GM19023 (cell line): ENCODE results near the gene SGCD.

Experiments
- ATAC-seq: cut with Tn5 transposase; IDR thresholded peaks from one replicate; pipeline ENCODE4 v1.9.1; 2021; ENCODE audit warnings: mild to moderate bottlenecking, moderate library complexity; ENCODE audit not compliant: unreplicated experiment

The SGCD gene

GRCh38 chr5:156755421-156756087, 428.6 kb downstream of the SGCD start:
- no peak for ATAC-seq

- no peak for ATAC-seq
Measured at GRCh38 chr5:156758011-156758791, 431.2 kb downstream of the SGCD start.

GRCh38 chr5:156759156-156759555, 432.2 kb downstream of the SGCD start:
- no peak for ATAC-seq

- no peak for ATAC-seq
Measured at GRCh38 chr5:156762771-156763170, 435.8 kb downstream of the SGCD start.

GRCh38 chr5:156764176-156764971, 437.4 kb downstream of the SGCD start:
- no peak for ATAC-seq

- ATAC-seq = no peak
Measured at GRCh38 chr5:156774273-156774672, 447.3 kb downstream of the SGCD start.

GRCh38 chr5:156778139-156778706, 451.3 kb downstream of the SGCD start:
- ATAC-seq = no peak

- ATAC-seq = no peak
Measured at GRCh38 chr5:156778752-156779151, 451.8 kb downstream of the SGCD start.

GRCh38 chr5:156779436-156779835, 452.5 kb downstream of the SGCD start:
- ATAC-seq = no peak

GRCh38 chr5:156783092-156783491, 456.1 kb downstream of the SGCD start:
- ATAC-seq = no peak

GRCh38 chr5:156794687-156795086, 467.7 kb downstream of the SGCD start:
- ATAC-seq = no peak

- no peak for ATAC-seq
Measured at GRCh38 chr5:156798201-156798600, 471.2 kb downstream of the SGCD start.

- no peak for ATAC-seq
Measured at GRCh38 chr5:156799171-156799570, 472.2 kb downstream of the SGCD start.

GRCh38 chr5:156800929-156801328, 474.0 kb downstream of the SGCD start:
- ATAC-seq = no peak

- ATAC-seq = no peak
Measured at GRCh38 chr5:156802501-156802900, 475.5 kb downstream of the SGCD start.

GRCh38 chr5:156803404-156803803, 476.4 kb downstream of the SGCD start:
- ATAC-seq = no peak

- ATAC-seq = no peak
Measured at GRCh38 chr5:156812959-156813358, 486.0 kb downstream of the SGCD start.

- no peak for ATAC-seq
Measured at GRCh38 chr5:156815988-156816599, 489.1 kb downstream of the SGCD start.
